ENCODE results near the gene NPY.
A peak's percentile ranks its signal among the peaks of the same experiment; 100 is the strongest.

NPY gene

GRCh38 chr7:24316340-24316739, 32.4 kb downstream of the NPY start:
- no peak for DNase-seq (ENCODE audit: low read depth in 3 of 3)

GRCh38 chr7:24318326-24318725, 34.3 kb downstream of the NPY start:
- DNase-seq (ENCODE audit: low read depth in 3 of 3): no peak

DNA sequence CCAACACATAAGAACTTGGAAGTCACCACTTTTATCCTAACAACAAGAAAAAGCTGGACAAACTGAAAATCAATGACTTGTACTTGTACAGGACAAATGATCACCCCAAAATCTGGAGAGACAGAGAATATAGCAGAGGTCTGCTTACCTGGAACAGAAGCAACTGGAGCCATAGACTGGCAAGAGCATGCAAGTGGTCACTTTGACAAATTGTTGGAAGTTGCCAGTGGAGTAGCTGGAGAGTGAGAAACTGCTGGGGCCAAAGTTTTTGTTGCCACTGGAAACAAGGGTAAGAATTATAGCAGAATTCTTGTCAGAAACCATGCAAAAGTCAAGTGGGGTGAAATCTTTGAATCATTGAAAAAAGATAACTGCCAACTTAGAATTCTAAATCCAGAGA, 35.2 kb downstream of the NPY start:
- DNase-seq (ENCODE audit: low read depth in 3 of 3): no peak

DNA sequence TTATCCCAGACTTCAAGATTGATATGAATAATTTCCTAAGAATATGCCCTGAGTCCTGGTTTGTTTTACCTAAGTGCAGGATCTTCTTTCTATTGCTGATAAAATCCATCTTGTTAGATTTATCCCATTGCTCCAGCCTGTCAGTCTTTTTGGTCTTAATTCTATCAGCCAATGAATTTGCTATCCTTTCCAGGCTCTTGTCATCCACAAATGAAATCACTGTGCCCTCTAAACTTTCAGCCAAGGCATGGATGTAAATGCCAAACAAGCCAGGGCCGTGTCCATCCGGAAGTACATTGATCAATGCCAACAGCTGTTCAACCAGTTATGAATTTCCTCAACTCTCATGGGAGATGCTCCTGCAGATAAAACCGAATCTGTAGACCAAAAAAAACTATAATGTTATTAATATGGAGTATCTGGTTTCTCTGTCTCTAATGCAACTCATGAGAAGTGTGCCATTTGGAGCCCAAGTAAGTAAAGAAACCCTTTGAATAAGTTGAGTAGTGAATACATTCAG, 40.0 kb downstream of the NPY start:
- no peak for DNase-seq (ENCODE audit: low read depth in 3 of 3)

DNA sequence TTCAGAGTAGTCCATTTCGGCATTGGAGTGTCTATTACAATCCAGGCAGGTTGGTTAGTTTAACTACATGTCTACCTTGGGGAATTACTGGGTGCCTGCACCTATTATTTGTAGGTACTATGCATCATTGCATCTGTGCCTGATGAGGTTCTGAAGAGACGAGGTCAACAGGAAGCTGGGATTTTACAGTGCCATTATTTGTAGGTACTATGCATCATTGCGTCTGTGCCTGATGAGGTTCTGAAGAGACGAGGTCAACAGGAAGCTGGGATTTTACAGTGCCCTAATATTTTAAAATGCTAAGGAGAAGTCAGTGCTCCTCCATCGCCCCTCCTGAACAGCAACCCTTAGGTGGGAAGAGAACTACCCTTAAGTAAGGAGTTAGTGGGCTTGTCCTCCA, 41.7 kb downstream of the NPY start:
- no peak for DNase-seq (ENCODE audit: low read depth in 3 of 3)

GRCh38 chr7:24328050-24328449, 44.1 kb downstream of the NPY start:
- no peak for DNase-seq (ENCODE audit: low read depth in 3 of 3)

DNA sequence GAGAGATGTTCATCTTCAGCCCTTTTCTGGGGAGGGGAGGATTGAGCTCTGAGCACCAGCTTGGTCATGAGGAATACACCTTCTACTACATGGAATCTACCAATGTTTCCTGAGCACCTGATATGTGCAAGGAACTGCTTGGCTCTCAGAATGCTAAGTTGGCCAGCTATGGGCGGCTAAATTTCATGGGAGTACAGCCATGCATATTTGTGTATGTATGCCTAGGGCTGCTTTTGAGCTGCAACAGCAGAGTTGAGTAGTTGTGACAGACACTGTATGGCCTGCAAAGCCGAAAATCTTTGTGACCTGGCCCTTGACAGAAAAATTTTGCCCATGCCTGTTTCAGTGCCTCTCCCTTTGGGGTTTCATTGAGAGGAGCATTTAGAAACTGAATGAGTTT, 44.9 kb downstream of the NPY start:
- no peak for DNase-seq (ENCODE audit: low read depth in 3 of 3)

DNA sequence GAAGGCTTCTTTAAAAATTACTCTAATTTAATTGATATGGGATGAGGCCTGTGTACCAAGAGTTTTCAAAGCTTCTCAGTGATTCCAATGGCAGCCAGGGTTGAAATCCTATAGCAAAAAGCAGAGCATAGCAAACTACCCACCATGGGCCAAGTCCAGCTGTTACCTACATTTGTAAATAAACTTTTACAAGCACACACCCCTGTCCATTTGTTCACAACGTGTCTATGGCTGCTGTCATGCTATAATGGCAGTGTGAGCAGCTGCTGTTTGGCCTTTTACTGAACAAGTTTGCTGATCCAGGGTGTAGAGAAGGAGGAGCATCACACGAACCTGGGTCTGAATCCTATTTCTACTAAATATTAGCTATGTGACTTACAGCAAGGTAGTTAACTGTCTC, 50.0 kb downstream of the NPY start:
- DNase-seq (ENCODE audit: low read depth in 3 of 3): no peak

- no peak for DNase-seq (ENCODE audit: low read depth in 3 of 3)
These were observed 50.6 kb downstream of the NPY start for GRCh38 chr7:24334627-24335026.

DNA sequence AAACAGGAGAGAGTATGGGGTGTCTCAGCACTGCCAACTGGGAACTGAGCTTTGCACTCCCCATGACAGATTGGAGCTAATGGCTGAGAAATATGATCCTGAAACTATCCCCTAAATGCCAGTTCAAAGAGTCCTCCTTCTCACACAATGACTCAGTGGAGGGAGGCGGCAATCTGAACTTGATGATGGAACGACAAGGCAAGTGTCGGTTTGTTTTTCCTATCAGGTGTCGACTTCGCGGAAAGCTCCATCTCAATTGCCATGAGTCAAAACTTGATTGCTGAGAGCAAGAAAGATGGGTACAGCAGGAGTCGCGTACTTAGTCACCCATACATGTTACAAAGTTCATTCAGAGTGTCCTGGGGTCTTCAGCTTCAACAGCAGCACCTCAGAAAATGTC, 52.5 kb downstream of the NPY start:
- peak in 1 of 3 experiments; percentile 17 for DNase-seq (ENCODE audit: low read depth in 3 of 3)

DNA sequence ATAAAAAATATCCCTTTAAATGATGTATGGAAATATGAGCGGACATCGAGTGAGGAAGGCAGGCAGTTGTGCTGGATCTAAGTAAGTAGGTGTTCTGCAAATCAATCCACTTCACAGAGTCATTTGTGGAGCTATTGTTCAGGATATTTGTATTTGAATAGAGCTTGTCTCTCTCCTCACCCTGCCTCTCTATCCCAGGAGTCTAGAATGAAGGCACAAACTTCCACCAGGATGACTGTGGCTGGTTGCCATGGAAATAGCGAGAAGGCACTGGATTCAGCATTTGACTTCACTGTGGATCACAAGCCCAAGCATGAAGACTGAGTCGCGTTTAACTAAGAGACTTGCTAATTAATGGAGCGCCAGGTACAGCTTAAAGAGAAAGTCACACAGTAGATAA, 53.2 kb downstream of the NPY start:
- DNase-seq (ENCODE audit: low read depth in 3 of 3): no peak

DNA sequence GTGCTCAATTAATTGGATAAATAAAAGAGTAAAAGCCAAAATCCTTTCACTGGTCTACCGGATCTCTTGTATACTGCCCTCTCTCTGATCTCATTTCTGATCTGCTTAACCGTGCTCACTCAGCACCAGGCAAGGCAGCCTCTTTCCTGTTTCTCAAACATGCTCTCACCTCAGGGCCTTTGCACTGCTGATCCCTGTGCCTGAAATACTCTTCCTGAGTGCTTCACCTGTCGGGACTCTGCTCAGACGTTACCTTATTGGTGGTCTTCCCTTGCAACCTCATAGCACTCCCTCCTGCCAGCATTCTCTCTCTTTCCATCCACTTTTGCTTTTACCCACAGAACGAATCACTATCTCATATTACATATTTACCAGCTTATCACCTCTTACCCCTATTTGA, 55.6 kb downstream of the NPY start:
- DNase-seq (ENCODE audit: low read depth in 3 of 3): no peak

DNA sequence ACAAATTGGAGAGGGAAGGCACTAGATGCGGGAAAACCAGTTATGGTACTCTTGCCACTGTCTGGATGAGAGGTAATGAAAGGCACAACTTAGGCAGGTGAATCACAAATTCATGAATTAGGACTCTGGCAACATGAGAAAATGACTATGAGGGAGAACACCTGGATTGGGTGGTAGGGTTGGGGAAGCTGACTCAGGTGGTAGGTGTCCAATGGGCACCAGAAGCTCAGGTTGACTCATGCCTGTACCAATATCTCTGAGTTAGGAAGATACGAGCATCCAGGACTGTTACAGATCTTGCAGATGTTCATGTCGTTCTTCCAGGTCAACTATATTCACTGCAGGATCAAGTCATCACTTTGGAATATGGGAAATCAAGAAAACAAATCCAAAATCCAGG, 56.7 kb downstream of the NPY start:
- DNase-seq (ENCODE audit: low read depth in 3 of 3): no peak

Measured in stimulated activated CD4-positive, alpha-beta T cell treated with anti-CD3 and anti-CD28 coated beads, TNF-alpha, amount 100 ng/mL, for 24 hours (primary cell).